ENCODE measurements around the gene ABCC8. TPM values are rescaled to one million over a fixed set of nuclear protein-coding genes. Genes with fewer than 3 reads are reported as not detected.

ABCC8 gene
- total RNA-seq, 1 experiment from 2014 or later: 7.3 TPM

DNA sequence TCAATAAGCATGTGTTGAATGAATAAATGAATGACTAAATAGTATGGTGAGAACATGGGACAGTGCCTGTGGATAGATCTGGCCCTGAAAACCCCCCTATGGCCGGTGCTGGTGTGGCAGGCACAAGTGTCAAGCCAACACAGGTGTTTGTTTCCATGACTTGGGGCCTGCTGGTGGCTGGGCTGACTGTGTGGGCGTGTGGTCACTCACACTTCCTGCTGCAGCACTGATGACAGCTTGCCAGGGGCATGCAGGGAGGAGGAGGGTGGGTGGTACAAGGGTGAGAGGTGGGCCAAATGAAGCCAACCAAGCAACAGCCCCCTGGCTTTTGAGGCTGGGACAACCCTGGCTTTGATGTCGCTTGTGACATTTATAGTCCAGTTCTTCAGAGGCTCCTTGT is 30.3 kb upstream of the ABCC8 start:
- peaks cover 6% of the 10 kb centered on the region for H3K4me1 Mint-ChIP-seq
- H3K9me3 Mint-ChIP-seq: no peaks in the 10 kb centered on the region
- no peak overlapping the region for H3K27ac Mint-ChIP-seq
- H3K36me3 Mint-ChIP-seq: no peaks in the 10 kb centered on the region
- no peak for DNase-seq (ENCODE audit: low spot score)
- ChIA-PET POLR2A (no interaction called here), CTCF (interaction anchor here (1.0 to 13.3 kb wide), 9 partner anchors 12 to 154 kb away, joined by 3 to 120 read pairs (median 5); partner anchors contain the start of gene KCNJ11)
- 0 out of 2 replicates have a peak, but pooled peaks have one; percentile 16 for ATAC-seq
- TF ChIP-seq ZNF232 (CRISPR knock-in tag; IDR thresholded peaks at IDR 0.05): no peak
- TF ChIP-seq IRF2 (CRISPR knock-in tag; IDR thresholded peaks at IDR 0.05; ENCODE audit: borderline replicate concordance, low read depth): no peak
- no peaks in the 10 kb centered on the region for H3K27me3 Mint-ChIP-seq (ENCODE audit: low read depth)
- H3K4me3 Mint-ChIP-seq: no peak overlapping the region

DNA sequence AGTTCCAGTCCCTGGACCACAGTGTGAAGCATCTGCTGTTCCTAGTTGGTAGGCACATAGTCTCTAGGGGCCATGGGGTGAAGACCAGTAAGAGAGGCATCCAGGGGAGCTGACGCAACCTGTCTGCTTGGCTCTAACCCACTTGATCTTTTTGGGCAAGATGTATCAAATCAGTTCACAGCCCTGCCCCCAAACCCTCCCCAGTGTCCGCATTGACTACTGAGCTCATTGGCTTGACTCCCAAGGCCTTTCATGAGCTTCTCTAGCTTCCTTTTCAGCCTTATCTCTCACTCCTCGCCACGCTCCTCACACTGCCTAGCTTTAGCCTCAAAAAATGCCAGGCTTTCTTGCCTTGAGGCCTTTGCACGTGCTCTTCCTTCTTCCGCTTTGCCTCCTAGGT is 29.7 kb upstream of the ABCC8 start:
- ChIA-PET POLR2A (no interaction called here), CTCF (interaction anchor here (0.8 to 13.3 kb wide), 8 partner anchors 13 to 153 kb away, joined by 3 to 120 read pairs (median 4); partner anchors contain the start of gene KCNJ11)
- DNase-seq (ENCODE audit: low spot score) (no peak), ATAC-seq (no peak)
- H3K27me3 Mint-ChIP-seq (ENCODE audit: low read depth): no peaks in the 10 kb centered on the region
- no peak for TF ChIP-seq SOX15 (CRISPR knock-in tag; IDR thresholded peaks at IDR 0.05)
- TF ChIP-seq NFE2L1 (CRISPR knock-in tag; IDR thresholded peaks at IDR 0.05): no peak
- TF ChIP-seq ELF4 (CRISPR knock-in tag; IDR thresholded peaks at IDR 0.05; ENCODE audit: low read depth): no peak
- TF ChIP-seq ZNF219 (CRISPR knock-in tag; IDR thresholded peaks at IDR 0.05; ENCODE audit: borderline replicate concordance): no peak
- TF ChIP-seq, protein P1, sequence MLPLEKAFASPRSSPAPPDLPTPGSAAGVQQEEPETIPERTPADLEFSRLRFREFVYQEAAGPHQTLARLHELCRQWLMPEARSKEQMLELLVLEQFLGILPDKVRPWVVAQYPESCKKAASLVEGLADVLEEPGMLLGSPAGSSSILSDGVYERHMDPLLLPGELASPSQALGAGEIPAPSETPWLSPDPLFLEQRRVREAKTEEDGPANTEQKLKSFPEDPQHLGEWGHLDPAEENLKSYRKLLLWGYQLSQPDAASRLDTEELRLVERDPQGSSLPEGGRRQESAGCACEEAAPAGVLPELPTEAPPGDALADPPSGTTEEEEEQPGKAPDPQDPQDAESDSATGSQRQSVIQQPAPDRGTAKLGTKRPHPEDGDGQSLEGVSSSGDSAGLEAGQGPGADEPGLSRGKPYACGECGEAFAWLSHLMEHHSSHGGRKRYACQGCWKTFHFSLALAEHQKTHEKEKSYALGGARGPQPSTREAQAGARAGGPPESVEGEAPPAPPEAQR (CRISPR knock-in tag; IDR thresholded peaks at IDR 0.05): no peak
- TF ChIP-seq, protein P2, sequence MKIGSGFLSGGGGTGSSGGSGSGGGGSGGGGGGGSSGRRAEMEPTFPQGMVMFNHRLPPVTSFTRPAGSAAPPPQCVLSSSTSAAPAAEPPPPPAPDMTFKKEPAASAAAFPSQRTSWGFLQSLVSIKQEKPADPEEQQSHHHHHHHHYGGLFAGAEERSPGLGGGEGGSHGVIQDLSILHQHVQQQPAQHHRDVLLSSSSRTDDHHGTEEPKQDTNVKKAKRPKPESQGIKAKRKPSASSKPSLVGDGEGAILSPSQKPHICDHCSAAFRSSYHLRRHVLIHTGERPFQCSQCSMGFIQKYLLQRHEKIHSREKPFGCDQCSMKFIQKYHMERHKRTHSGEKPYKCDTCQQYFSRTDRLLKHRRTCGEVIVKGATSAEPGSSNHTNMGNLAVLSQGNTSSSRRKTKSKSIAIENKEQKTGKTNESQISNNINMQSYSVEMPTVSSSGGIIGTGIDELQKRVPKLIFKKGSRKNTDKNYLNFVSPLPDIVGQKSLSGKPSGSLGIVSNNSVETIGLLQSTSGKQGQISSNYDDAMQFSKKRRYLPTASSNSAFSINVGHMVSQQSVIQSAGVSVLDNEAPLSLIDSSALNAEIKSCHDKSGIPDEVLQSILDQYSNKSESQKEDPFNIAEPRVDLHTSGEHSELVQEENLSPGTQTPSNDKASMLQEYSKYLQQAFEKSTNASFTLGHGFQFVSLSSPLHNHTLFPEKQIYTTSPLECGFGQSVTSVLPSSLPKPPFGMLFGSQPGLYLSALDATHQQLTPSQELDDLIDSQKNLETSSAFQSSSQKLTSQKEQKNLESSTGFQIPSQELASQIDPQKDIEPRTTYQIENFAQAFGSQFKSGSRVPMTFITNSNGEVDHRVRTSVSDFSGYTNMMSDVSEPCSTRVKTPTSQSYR (CRISPR knock-in tag; IDR thresholded peaks at IDR 0.05): no peak
- TF ChIP-seq, protein P3, sequence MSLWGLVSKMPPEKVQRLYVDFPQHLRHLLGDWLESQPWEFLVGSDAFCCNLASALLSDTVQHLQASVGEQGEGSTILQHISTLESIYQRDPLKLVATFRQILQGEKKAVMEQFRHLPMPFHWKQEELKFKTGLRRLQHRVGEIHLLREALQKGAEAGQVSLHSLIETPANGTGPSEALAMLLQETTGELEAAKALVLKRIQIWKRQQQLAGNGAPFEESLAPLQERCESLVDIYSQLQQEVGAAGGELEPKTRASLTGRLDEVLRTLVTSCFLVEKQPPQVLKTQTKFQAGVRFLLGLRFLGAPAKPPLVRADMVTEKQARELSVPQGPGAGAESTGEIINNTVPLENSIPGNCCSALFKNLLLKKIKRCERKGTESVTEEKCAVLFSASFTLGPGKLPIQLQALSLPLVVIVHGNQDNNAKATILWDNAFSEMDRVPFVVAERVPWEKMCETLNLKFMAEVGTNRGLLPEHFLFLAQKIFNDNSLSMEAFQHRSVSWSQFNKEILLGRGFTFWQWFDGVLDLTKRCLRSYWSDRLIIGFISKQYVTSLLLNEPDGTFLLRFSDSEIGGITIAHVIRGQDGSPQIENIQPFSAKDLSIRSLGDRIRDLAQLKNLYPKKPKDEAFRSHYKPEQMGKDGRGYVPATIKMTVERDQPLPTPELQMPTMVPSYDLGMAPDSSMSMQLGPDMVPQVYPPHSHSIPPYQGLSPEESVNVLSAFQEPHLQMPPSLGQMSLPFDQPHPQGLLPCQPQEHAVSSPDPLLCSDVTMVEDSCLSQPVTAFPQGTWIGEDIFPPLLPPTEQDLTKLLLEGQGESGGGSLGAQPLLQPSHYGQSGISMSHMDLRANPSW (CRISPR knock-in tag; conservative IDR thresholded peaks at IDR 0.05; ENCODE audit: low read depth): no peak
- TF ChIP-seq ETV6 (CRISPR knock-in tag; IDR thresholded peaks at IDR 0.05): no peak
- TF ChIP-seq NR2C2 (CRISPR knock-in tag; IDR thresholded peaks at IDR 0.05): no peak
- TF ChIP-seq GTF2I (CRISPR knock-in tag; conservative IDR thresholded peaks at IDR 0.05): no peak
- TF ChIP-seq, protein P4, sequence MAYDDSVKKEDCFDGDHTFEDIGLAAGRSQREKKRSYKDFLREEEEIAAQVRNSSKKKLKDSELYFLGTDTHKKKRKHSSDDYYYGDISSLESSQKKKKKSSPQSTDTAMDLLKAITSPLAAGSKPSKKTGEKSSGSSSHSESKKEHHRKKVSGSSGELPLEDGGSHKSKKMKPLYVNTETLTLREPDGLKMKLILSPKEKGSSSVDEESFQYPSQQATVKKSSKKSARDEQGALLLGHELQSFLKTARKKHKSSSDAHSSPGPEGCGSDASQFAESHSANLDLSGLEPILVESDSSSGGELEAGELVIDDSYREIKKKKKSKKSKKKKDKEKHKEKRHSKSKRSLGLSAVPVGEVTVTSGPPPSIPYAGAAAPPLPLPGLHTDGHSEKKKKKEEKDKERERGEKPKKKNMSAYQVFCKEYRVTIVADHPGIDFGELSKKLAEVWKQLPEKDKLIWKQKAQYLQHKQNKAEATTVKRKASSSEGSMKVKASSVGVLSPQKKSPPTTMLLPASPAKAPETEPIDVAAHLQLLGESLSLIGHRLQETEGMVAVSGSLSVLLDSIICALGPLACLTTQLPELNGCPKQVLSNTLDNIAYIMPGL (CRISPR knock-in tag; IDR thresholded peaks at IDR 0.05): no peak
- no peak for TF ChIP-seq ZNF416 (CRISPR knock-in tag; IDR thresholded peaks at IDR 0.05)
- no peak for TF ChIP-seq OVOL2 (CRISPR knock-in tag; IDR thresholded peaks at IDR 0.05; ENCODE audit: borderline replicate concordance)
- TF ChIP-seq, protein P5, sequence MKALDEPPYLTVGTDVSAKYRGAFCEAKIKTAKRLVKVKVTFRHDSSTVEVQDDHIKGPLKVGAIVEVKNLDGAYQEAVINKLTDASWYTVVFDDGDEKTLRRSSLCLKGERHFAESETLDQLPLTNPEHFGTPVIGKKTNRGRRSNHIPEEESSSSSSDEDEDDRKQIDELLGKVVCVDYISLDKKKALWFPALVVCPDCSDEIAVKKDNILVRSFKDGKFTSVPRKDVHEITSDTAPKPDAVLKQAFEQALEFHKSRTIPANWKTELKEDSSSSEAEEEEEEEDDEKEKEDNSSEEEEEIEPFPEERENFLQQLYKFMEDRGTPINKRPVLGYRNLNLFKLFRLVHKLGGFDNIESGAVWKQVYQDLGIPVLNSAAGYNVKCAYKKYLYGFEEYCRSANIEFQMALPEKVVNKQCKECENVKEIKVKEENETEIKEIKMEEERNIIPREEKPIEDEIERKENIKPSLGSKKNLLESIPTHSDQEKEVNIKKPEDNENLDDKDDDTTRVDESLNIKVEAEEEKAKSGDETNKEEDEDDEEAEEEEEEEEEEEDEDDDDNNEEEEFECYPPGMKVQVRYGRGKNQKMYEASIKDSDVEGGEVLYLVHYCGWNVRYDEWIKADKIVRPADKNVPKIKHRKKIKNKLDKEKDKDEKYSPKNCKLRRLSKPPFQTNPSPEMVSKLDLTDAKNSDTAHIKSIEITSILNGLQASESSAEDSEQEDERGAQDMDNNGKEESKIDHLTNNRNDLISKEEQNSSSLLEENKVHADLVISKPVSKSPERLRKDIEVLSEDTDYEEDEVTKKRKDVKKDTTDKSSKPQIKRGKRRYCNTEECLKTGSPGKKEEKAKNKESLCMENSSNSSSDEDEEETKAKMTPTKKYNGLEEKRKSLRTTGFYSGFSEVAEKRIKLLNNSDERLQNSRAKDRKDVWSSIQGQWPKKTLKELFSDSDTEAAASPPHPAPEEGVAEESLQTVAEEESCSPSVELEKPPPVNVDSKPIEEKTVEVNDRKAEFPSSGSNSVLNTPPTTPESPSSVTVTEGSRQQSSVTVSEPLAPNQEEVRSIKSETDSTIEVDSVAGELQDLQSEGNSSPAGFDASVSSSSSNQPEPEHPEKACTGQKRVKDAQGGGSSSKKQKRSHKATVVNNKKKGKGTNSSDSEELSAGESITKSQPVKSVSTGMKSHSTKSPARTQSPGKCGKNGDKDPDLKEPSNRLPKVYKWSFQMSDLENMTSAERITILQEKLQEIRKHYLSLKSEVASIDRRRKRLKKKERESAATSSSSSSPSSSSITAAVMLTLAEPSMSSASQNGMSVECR (CRISPR knock-in tag; IDR thresholded peaks at IDR 0.05; ENCODE audit: borderline replicate concordance): no peak
- no peak for TF ChIP-seq GABPB1 (CRISPR knock-in tag; IDR thresholded peaks at IDR 0.05)
- no peaks in the 10 kb centered on the region for H3K9me3 Mint-ChIP-seq
- no peaks in the 10 kb centered on the region for H3K36me3 Mint-ChIP-seq
- H3K4me1 Mint-ChIP-seq: peaks cover 4% of the 10 kb centered on the region; the same call in 1 of the 2 replicates
- no peak overlapping the region for H3K27ac Mint-ChIP-seq
- no peak overlapping the region for H3K4me3 Mint-ChIP-seq

Data from WTC11 (cell line).